Fibroblast of the aortic adventitia (primary cell): ENCODE measurements around the gene ZNF74. TPM values are rescaled to one million over a fixed set of nuclear protein-coding genes. Genes with fewer than 3 reads are reported as not detected.

Experiments used
- DNase-seq: peaks from one replicate; pipeline ENCODE4 v3.0.0-alpha.2; 2010; ENCODE audit warnings: low read depth
- H3K4me3 ChIP-seq: 2 replicates; pipeline ENCODE4 v1.5.1; 2011; ENCODE audit warnings: low read depth, mild to moderate bottlenecking, control low read depth, low read length, moderate library complexity
- CTCF ChIP-seq: IDR thresholded peaks from 2 replicates; pipeline ENCODE4 v1.5.1; 2011; ENCODE audit warnings: mild to moderate bottlenecking, low read length, control low read depth, inconsistent platforms; ENCODE audit not compliant: insufficient read depth
- total RNA-seq: library from RNA; depleted of rRNA; stranded (reverse); fragments of >200 nt; gene quantifications from 2 replicates; pipeline ENCODE4 v1.2.3, GENCODE V29; 2012; ENCODE audit warnings: low replicate concordance

Gene ZNF74
- total RNA-seq, 1 donor, result 5.8 TPM

GRCh38 chr22:20398420-20398819, 4.5 kb downstream of the ZNF74 start:
- TF ChIP-seq CTCF, result no peak
- no peak for DNase-seq
- H3K4me3 ChIP-seq, result no peak overlapping the region

GRCh38 chr22:20399866-20400605, 6.1 kb downstream of the ZNF74 start:
- DNase-seq, result no peak
- TF ChIP-seq CTCF, result no peak
- no peak overlapping the region for H3K4me3 ChIP-seq

GRCh38 chr22:20400606-20401375, 6.8 kb downstream of the ZNF74 start:
- no peak overlapping the region for H3K4me3 ChIP-seq
- no peak for TF ChIP-seq CTCF
- DNase-seq, result no peak

- DNase-seq, result no peak
- no peak overlapping the region for H3K4me3 ChIP-seq
- no peak for TF ChIP-seq CTCF
These were observed 7.5 kb downstream of the ZNF74 start for GRCh38 chr22:20401376-20402014.

- H3K4me3 ChIP-seq, result no peak overlapping the region
- TF ChIP-seq CTCF, result no peak
- DNase-seq, result no peak
These were observed 9.2 kb downstream of the ZNF74 start for GRCh38 chr22:20402960-20403778.

- no peak for DNase-seq
- H3K4me3 ChIP-seq, result no peak overlapping the region
- no peak for TF ChIP-seq CTCF
These were observed 9.8 kb downstream of the ZNF74 start for GRCh38 chr22:20403779-20404140.
